Stimulated activated CD8-positive, alpha-beta memory T cell treated with anti-CD3 and anti-CD28 coated beads, Interleukin-7, amount 100 ng/mL, for 24 hours (primary cell): ENCODE results near the gene ARHGEF17.

Experiments
- DNase-seq: peaks from one replicate; pipeline ENCODE4 v3.0.0-alpha.2; 2020; ENCODE audit warnings: low read depth

ARHGEF17 gene

DNA sequence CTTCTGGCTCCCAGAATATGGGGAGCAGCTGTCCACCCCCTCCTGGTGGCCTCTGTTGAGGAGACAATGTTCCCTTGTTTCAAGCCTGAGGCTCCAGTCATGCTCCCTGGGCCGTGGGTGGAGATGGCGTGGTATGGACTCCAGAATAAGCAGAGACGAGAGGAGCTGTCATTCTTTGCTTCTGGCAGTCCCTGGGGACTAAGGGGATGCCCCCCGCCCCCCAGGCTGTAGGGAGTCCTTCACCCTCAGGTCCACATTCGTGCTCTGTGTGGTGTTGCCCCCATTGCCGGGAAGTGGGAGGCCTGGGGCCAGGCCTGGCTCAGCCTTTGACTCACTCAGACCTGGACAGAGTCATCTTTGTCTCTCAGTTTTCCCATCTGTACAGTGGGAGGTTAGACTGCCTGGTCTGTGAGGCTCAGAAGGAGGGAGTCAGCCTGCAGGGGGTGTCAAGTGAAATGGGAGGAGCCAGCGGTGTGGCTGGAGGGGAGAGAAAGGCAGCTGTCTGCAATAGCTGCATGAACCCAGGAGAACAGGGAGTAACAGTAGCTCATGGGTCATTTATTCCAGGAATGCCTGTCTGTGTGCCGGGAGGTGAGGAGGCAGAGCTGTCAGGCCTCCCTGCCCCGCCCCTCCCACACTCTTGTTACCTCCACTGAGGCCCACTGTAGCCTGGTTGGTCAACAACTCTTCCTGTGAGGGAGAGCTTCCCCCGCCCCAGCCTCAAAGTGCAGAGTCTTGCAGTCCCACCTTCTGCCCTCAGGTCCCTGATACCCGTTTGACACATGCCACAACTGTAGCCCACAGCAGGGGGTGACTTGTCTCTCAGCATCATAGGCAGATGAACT, 6.3 kb downstream of the ARHGEF17 start:
- no peak for DNase-seq

DNA sequence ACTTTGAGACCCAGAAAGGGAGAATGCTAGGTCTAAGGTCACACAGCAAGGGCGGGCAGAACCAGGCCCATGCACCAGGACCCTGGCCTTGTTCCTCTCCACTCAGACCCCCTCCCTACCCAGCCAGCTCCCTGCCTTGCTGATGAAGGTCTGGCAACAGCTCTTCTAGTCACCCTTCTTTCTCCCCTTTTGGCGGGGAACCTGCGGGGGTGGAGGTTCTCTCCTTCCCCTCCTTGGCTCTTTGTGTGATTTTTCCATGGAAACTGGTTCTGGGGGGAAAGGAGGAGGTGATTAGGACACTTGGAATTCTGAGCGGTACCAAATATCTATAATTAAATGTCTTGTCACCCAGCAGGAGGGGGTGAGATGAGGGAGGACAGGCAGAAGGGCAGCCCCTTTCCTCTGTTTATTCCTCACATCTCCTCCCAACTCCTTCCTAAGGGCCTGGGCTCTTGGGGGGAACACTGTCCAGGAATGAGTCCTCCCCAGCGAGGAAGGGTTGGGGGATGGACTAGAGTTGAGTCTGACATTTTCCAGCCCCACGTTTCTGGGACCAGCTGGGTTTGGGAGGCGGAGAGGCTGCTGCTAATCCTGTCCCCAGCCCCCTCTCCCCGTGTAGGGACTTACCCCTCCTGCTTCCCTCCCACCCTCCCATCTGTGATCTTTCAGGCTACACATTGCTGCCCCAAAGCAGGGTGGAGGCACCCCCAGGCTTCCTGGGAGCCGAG, 7.4 kb downstream of the ARHGEF17 start:
- DNase-seq, result no peak

DNA sequence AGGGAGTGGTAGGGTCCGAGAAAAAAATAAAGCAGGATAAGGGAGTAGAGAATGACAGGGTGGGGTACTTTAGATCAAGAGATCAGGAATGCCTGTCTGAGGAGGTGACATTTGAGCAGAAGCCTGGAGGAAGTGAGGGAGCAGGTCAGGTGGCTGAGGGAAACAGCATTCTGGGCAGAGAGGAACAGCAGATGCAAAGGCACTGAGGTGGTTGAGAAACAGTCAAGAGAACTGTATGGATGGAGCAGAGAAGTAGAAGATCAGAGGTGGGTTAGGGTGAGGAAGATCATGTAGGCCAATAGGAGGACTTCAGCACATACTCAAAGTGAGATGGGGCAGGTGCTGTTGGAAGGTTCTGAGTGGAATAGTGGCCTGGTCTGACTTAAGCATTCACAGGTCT, 8.3 kb downstream of the ARHGEF17 start:
- no peak for DNase-seq

DNA sequence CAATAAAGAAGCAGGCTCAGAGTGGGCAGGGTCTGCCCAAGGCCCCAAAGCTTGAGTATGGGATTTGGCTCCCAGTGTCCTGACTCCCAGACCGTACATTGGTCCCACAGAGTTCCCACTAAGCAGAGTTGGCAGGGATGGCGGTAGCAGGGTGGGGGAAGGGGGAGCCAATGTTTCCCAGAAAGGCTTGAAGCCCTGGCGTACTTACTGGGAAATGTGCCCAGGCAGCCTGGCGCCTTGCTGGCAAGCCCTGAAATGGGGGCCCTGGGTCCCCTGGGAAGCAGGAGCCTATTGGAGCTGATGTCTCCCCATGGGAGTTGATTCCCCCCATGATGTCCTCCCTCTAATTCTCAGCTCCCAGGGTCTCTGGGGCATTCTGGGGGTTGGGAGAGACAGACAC, 9.3 kb downstream of the ARHGEF17 start:
- no peak for DNase-seq

DNA sequence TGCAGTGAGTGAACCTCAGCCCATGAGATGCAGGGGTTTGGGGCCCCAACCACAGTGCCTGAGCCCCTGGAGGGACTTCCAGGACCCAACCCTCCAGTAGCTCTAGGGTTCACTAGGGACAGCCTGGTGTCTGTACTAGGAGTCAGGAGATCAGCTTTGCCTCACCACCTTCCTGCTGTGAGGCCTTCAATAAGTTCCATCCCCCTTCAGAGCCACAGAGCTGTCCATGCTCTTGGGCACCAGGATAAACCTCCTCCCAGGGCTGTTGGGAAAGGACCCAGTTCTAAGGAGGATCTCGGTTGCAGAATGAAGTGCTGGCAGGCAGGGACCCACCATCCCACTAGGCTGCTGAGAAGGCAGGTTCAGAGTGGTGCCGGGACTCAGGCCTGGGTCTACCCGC, 9.7 kb downstream of the ARHGEF17 start:
- DNase-seq, result no peak

DNA sequence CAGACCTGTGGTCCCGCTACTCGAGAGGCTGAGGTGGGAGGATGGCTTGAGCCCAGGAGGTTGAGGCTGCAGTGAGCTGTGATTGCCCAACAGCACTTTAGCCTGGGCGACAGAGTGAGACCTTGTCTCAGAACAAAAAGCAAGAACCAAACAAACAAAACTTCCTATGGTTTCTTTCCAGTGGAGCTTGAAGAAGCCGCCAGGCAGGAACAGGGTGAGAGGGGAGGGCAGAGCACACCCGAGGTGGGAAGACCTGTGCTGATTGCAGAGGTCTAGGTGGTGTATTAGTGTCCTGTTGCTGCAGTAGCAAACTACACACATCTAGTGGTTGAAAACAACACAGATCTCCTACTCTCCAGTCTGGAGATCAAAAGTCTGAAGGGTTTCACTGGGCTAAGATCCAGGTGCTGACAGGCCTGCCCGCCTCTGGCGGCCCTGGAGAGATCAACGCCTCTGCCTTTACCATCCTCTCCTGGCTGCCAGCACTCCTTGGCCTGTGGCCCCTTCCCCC, 10.5 kb downstream of the ARHGEF17 start:
- no peak for DNase-seq

DNA sequence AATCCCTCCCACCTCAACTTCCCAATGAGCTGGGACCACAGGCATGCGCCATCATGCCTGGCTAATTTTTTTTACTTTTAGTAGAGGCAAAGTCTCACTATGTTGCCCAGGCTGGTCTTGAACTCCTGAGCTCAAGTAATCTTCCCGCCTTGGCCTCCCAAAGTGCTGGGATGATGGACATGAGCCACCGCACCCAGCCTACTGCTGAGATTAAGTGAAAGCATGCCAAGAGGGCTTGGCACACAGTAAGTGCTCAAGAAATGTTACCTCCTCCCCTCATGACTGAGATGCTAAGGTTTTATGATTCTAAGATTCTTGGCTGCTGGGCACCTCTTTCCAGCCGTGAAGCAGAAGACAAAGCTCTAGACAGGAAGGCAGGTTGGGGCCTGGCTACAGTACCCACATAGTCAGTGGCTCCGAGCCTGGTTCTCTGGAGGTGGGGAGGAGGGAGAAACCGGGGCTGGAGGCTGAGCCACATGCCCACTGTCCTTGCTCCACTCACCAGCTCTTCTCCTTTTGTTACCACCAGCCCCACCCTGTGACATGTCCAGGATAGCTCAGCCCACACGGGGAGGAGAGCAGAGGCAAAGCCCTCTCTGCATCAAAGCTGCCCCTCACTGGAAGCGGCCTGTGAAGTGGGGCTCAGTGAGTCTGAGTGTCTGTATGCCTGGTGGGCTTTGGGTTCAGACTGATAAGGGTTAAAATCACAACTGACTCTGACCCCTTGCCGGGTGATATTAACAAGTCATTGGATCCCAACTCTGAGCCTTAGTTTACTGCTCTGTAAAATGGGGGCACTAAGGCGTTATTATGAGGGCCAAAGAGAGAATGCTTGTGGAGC, 12.9 kb downstream of the ARHGEF17 start:
- no peak for DNase-seq

DNA sequence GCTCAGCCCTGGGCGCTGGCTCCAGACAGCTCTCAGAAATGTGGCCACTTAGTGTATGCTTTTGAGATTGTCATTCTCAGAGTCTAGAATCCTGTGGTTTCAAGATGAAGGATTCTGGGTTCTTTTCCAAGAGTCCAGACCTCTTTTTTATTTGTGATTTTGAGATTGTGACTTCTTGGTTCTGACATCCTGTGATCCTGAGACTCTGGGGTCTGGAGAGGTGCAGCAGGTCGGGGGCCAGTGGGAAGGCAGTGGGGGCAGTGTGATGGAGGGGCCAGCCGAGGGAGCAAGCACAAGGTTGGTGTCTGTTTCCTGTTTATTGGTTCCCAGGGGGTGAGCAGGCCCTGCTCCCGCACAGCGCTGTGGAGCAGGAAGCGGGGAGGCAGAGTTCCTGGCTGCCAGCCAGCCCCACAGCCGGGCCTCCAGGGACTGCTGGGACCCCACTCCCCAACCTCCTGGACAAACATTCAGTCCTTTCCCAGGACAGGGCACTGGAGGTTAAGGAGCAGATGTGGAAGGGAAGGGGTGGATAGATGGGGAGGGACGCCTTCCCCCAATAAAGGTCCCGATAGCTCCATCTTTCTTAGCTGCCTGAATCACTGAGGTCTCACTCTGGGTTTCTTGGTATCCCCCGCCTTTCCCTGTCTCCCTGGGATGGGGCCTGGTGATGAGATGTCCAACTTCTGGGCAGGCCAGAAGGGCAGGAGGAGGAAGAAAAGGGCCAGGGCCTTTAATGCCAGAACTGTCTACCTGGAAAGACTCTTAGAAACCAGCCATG, 13.7 kb downstream of the ARHGEF17 start:
- no peak for DNase-seq

DNA sequence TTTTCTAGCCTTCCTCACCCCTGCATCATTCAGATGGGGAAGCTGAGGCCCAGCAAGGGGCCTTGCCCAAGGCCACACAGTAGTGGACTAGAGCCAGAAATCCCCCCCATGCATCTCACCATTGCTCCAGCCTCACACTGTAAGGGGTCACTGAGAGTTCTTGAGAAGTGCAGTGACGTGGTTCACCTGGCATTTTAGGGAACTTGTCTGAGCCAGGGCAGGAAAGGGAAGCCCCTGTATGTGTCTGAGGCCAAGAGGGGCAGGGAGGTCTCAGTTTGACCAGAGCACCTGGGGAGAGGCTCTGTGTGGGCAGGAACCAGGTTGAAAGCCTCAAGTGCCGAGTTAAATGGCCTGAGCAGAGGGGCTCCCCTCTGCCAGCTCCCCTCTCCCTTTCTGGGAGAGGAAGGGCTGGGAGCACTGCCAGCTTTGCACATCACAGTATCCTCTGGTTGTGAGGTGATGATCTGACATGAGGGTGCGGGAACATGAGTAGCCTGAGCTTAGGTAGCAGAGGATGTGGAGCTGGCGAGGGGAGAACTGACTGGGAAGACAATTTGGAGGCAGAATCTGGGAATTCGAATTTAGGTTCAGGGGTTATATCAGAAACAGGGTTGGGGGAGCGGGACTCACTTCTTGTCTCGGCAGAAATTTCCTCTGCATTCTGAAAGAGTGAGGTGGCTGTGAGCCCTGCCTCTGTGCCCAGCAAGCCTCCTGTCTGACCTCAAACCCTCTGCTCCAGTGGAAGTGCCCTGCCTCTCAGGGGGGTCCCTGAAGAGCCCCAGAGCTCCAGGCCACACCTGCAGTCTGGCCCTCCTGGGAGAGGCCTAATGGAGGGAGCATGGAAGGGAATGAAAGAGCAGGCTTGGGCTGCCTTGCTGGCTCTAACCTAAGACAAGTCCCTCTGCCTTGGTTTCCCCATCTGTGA, 14.6 kb downstream of the ARHGEF17 start:
- no peak for DNase-seq

DNA sequence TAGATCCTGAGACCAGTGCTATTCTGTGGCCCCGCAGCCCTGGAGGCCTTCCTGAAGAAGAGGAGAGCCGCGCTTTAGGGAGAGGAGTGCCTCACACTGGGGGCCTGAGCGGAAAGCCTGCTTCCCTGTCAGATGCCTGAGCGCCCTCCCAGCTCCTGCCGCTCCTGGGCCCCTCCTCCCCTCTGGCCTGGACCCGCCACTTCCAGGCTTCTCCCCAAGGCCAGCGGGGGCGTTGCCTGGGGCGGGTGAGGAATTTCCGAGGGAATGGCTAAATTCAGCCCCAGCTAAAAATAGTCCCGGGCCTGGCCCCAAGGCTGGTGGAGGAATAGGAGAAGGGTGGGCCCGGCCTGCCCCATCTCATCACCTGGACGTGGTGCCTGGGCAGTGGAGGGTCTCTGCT, 15.4 kb downstream of the ARHGEF17 start:
- DNase-seq, result no peak

DNA sequence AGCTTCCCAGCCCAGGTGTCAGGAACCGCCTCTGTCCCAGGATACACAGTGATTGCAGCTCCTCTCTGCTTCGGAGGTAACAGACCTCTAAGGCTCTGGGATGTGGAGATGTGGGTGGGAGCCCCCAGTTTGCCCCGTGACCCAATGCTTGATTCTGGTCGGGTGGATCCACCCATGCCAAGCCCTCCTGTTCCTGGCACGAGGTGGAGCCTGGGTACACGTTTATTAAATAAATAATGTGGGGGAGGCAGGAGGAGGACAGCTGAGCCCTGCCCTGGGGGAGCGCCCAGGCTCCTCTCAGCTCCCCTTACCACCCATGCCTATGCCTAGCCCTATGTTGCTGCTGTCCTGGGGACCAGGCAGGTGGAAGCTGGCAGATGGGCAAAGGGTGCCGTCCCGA, 16.0 kb downstream of the ARHGEF17 start:
- DNase-seq, result no peak

DNA sequence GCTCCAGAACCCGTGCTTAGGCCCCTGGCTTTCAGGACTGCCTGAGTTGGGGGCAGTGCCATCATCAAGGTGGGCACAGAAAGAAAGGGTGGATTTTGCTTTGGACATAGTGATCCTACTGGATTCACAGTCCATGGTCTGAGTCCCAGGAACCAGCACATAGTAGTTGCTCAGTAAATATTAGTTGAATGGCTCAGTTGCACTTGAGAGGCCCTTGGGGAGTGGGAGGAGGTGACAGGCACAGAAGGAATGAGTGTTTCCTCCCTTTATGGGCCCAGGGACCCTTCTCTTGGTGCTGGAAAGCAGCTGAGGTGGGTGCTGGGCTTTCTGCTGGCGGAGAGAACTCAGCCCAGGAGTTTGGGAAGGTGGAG, 16.6 kb downstream of the ARHGEF17 start:
- no peak for DNase-seq

DNA sequence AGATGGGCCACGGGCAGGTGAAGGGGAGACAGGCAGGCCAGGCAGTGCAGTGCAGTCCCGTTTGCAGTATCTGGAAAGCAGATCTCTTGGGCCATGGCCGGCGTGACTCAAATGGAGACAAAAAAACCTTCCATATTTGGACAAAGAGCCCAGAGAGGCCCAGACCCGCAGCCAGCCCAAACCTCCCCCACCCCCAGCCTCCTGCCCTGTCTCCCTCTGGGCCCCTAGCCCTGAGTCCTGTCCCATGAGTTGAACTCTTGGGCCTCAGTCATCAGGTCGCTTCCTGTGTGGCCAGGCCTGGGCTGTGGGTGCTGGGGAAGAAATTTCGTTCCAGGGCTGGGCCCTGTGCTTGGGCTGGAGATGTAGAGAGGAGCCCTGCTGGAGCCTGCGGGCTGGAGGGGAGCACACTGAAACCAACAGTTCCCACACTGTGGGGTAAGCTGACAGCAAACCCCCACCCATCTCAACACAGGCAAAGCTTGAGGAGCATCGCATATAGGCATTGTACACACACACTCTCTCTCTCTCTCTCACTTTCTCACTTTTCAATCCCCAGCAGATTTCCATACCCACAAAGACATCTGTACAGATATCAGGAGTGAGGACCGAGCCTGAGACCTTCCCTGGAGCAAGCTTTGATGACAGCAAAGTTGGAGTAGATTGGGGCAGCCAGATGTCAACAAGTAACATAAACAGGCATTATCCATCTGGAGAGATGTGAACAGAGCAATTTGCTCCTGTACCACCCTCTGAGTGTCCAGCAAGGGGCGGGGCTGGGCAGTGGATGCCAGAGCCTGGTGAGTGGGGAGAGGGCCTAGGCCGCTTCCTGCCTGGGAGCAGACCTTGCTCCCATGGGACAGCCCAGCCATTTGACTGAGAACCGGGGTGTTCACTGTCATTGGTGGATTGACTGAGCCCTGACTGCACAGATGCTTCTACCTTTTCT, 17.2 kb downstream of the ARHGEF17 start:
- DNase-seq, result no peak

DNA sequence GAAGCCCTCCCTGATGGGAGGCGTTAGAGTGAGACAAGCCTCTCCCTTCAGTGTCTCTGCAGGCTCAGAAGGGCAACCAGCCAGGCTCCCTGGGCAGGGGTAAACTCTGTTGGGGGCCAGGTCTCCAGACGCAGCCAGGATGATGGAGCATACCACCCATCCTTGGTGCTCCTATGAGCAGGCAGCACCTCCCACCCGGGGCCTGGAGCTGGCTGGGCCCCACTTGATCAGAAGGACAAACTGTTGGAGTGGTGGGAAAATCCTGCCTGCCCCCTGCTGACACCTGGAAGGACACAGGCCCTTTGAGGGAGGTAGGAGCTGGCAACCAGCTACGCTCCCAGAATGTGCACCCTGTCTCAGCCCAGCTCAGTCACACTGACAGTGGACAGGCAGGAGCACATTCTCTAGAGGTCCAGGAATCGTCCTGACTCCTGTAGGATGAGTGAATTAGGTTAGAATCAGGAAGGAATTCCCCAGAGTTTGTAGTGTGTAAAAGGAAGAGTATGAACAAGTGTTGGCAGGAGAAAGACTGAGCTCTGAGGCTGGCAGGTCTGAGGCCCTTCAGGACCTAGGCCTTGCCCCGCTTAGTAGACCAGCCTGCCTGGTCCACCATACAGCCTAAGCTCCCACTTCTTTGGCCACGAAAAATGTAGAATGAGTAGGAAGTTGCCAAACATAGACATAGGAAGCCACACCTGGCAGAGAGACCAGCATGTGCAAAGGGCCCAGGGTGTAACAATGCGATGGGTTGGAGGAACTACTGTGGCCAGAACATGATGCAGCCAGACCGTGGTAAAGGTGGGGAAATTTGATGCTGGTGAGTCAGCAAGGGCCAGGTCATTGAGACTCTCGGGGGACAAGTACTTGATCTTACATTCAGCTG, 19.1 kb downstream of the ARHGEF17 start:
- no peak for DNase-seq

DNA sequence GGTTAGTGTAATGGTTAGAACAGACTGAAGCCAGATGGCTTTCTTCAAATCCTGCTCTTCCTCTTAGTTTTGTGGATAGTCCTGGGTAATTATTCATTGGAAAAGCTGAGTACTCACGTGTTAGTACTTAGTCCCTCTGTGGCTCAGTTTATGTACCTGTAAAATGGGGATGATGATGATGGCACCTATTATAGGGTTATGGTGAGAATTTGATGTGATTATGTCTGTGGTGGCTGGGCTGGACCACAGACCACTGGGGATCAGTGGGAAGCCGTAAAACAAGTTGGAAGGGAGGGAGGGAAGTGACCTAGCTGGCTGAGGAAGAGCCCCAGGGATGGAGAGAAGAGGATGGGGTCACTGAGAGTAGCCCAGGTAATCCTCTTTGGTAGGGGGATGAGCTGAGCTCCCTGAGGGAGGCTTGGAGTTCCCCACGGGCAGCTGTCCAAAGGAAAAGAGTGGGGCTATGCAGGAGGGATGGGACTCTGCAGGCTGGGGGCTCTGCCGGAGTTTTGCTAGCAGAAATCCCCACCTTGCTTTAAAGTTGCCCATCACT, 19.8 kb downstream of the ARHGEF17 start:
- no peak for DNase-seq

DNA sequence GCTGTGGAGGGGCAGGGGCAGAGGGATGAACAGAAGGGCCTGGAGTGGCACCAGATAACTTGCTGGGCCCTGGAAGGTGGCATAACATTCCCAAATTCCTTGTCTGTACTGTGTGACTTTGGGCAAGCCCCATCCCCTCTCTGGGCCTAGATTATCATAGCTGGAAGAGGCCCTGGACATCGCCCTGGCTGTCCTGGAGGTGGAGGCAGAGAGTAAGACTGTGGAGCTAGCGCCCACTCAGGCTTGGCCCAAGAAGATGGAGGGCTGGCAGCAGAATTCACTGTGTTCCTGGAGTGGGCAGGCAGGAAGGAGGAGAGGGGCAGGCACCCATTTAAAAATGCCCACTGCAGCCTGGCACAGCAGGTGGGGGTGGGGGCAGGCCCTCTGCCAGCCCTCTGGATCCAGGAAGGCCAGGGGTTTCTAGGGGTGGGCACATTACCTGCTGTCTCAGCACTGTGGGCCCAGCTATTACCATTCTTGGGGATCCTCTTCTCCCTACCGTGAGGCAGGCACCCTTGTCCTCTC, 22.6 kb downstream of the ARHGEF17 start:
- DNase-seq, result no peak

DNA sequence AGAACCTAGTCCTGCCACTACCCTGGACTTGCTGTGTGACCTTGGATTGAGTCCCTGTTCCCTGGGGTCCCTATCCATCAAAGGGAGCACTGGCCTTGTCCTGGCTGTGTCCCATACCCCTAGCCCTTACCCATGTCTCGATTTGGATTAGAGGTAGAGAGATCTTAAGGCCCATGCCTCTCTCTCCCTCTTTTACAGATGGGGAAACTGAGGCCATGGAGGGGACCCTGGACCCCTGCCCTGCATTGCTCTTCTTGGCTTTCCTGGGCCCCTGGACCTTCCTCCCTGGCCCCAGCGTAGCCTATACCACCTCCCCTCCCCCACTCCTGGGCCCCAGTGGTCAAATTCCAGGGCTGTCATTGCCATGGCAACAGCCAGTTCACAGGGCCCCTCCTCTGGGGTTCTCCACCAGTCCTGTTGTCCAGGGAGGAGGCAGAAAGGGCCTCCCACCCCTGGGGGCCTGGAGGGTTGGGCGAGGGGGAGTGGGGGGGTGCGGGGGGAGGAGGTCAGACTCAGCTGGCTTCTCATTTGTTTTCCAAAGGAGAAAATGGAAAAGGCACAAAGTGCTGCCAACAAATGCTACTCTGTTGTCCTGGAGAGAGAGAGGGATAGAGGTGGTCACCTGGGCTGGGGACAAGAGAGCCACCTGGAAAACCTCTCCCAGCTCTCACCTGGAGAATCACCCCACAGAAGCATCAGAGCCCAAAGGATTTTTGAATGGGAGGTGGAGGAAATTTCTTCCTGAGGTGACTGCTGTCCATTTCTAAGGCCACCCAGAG, 23.3 kb downstream of the ARHGEF17 start:
- no peak for DNase-seq
